ENCODE measurements around the gene ZNF544.
"Not testable (repeated sequence)": the region's sequence is repeated elsewhere in the genome, so short reads cannot be mapped to it uniquely, and the experiment has no call there.

ZNF544 gene

DNA sequence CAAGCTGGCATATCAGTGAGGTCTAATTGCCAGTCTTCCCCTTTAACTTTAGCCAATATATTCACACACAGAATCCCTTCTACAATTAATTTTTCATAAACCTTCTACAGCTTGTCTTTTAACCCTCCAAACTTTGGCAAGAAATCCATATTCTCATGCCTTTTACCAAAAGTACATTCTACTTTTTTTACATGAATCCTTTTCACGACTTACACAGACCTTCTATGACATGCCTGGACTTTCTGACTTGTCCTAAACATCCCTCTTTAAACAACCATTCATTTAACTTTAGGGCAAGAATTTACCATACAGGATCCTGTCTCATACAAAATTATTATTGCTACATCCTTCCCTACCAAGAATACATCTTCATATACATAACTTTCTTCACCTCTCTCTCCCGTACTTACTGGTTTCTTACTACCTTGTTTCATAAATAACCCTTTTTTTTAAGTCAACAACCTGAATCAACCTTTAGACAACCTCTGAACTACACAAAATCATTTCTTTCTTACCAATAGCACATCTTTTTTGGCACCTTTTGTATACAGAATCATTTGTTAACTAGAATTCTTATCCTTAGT lies 23.5 kb downstream of the ZNF544 start:
- no peak for DNase-seq (ENCODE audit: low read depth)

GRCh38 chr19:58258259-58258658 lies 29.5 kb downstream of the ZNF544 start:
- DNase-seq (ENCODE audit: low read depth), result not testable (repeated sequence)

GRCh38 chr19:58261600-58261967 lies 32.9 kb downstream of the ZNF544 start:
- no peak for DNase-seq (ENCODE audit: low read depth)

DNA sequence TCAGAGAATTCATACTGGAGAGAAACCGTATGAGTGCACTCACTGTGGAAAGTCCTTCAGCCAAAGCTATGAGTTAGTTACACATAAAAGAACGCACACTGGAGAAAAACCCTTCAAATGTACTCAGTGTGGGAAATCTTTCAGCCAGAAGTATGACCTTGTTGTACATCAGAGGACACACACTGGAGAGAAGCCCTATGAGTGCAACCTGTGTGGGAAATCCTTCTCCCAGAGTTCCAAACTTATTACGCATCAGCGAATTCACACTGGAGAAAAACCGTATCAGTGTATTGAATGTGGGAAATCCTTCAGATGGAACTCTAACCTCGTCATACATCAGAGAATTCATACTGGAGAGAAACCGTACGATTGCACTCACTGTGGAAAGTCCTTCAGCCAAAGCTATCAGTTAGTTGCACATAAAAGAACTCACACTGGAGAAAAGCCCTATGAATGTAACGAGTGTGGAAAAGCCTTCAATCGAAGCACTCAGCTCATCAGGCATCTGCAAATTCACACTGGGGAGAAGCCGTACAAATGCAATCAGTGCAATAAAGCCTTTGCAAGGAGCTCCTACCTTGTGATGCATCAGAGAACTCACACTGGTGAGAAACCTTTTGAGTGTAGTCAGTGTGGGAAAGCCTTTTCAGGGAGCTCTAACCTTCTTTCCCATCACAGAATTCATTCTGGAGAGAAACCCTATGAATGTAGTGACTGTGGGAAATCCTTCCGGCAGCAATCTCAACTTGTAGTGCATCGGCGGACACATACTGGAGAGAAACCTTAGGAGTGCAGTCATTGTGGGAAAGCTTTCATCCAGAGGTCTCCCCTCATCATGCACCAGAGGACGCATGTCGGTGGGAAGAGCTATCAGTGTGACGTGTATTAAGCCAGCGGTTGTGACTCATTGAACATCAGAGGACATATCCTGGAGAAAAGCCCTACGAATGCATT lies 33.5 kb downstream of the ZNF544 start:
- DNase-seq (ENCODE audit: low read depth), result no peak

DNA sequence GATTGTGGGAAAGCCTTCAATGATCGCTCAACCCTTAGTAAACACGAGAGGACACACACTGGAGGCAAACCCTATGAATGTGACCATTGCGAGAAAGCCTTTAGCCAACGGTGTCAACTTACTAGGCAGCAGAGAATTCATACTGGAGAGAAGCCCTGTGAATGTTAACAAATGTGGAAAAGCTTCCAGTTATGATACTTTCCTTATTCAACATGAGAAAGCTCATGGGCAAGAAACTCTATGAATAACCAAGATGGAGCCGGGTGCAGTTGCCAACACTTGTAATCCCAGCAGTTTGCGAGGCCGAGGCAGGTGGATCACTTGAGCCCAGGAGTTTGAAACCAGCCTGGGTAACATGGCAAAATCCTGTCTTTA lies 34.2 kb downstream of the ZNF544 start:
- DNase-seq (ENCODE audit: low read depth), result no peak

GRCh38 chr19:58265100-58265499 lies 36.4 kb downstream of the ZNF544 start:
- DNase-seq (ENCODE audit: low read depth), result no peak

- no peak for DNase-seq (ENCODE audit: low read depth)
Measured at GRCh38 chr19:58268344-58268743, 39.6 kb downstream of the ZNF544 start.

DNA sequence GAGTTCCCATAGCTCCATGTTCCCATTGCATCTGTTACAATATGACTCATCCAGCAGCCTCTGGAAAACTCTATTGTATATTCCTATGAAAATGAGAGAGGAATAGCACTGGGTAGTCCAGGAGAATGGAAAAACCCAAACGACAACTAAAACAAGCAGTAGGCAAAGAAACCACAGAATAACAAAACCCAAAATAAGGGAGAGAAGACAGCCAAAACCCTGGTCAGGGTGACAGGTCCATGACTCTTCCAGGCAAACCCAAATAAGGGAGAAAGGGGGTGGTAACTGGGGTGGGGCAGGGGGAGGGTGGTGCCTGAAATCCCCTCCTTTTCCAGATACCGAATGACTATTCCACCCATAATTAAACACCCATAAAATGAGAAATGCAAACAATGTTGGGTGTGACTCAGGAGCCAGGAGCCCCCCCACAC lies 46.1 kb downstream of the ZNF544 start:
- no peak for DNase-seq (ENCODE audit: low read depth)

GRCh38 chr19:58275564-58275963 lies 46.9 kb downstream of the ZNF544 start:
- no peak for DNase-seq (ENCODE audit: low read depth)

DNA sequence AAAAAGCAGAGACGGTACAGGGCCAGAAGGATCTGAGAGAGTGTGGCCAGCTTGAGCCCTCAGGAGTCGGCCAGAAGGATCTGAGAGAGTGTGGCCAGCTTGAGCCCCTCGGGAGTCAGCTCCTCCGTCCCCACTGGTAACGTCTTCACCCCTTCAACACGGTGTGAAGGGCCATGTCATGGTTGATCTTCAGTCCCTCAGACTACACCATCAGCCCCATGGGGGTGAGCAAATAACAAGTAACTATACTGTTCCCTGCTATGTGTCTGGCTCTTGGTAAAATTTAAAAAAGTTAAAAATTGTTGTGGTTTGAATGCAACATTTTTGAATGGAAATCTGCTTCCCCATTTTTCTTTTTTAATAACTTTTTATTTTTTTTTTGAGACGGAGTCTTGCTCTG lies 48.5 kb downstream of the ZNF544 start:
- no peak for DNase-seq (ENCODE audit: low read depth)

DNA sequence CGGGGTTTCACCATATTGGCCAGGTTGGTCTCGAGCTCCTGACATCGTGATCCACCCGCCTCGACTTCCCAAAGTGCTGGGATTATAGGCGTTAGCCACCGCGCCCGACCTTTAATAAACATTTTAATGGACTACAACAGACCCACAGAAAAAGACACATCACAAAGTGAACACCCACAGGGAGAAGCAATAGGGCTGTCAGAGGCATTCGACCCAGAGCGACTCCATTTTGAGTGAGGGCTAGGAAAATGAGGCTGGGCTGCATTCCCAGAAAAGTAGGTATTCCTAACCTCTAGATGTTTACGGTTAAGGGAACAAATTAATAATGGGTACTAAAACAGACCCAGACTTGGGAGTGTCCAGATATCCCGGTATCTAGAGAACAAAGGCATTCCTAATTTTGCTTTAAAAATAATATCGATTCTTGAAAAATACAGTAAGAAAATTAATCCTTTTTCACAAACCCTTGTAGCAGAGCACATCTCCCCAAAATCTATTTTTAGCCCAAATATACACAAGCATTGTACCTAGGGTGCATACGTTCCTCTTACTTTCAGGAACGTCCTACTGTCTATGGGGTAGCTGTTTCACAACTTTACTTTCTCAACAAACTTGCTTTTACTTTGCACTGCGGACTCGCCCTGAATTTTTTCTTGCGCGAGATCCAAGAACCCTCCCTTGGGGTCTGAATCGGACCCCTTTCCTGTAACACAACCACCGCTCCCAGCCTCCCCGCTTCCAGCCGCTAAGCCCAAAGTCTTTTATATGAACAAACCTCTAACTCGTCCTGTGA lies 49.2 kb downstream of the ZNF544 start:
- DNase-seq (ENCODE audit: low read depth), result no peak

GRCh38 chr19:58278541-58279041 lies 49.9 kb downstream of the ZNF544 start, which contains the start of gene ZNF8:
Gene ZNF8, plus strand, starts transcription at chr19:58278955. Its CDS starts 127 bp downstream, at chr19:58279082.
- peak; percentile 97 for DNase-seq (ENCODE audit: low read depth)

DNA sequence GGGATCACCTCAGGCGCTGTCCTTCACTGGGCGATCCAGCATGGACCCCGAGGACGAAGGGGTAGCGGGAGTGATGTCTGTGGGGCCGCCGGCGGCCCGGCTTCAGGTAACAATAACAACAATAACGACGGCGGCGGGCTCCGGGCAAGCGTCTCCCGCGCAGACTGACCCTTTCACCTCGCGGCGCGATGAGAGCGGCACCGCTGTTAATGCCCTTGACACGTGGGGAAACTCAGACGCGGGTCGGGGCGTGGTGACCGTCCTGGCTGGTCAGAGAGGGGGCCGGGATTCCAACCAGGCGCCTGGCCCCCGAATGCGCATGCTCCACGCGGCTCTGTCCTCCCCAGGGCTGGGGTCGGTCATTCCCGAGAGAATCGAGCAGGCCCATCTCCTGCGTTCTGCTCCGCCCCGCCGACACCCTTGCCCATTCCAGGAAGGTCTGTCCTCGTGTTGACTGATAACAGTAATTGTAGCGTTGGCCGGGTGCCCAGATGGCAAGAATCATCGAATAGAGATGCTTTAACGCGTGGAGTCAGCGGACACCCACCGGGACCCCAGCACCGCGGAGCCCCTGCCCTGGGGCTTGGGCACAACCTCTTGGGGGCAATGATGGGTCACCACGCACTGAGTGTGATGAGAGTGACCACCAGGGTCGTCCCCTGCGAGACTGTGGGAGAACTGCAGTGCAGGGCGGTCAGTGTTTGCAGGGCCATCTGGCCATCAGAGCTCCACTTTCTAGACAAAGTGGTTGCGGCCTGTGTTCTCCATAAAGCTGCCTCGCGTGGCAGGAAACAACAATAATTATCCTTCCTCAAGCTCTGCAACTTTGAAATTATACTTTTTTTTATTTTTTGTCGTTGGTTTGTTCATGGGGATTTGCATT lies 50.6 kb downstream of the ZNF544 start:
- DNase-seq (ENCODE audit: low read depth), result peak; percentile 24

DNA sequence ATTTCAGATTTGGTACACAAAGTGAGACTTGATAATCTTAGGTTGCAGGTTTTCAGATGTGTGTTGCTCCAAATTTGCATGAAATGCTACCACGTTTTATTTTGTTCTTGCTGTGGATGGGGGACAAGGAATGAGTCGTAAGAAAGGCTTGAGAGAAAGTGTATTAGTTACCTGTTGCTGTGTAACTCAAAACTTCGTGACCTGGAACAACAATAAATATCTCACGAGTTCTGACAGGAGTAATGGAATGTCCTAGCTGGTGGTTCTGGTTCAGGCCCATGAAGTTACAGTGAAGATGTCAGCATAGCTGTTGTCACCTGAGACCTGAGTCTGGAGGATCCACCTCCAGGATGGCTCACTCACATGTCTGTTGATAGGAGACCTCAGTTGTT lies 51.2 kb downstream of the ZNF544 start:
- DNase-seq (ENCODE audit: low read depth), result no peak

DNA sequence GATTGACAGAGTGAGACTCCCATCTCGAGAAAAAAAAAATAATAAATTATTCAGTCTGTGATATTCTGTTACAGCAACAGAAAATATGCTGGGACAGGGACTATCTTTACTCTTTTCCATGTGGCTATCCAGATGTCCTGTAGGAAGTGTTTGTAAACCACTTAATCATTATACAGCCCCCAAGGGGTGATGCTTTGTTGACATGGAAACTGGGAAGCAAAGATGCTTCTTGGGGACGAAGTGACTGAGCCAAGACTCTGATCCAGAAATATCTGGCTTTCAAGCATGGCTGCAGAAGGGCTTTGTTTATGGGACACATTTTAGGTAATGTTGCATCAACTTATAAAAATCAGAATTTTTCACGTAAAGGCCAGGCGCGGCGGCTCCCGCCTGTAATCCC lies 55.5 kb downstream of the ZNF544 start:
- DNase-seq (ENCODE audit: low read depth), result no peak

GRCh38 chr19:58291943-58292342 lies 63.2 kb downstream of the ZNF544 start:
- no peak for DNase-seq (ENCODE audit: low read depth)

DNA sequence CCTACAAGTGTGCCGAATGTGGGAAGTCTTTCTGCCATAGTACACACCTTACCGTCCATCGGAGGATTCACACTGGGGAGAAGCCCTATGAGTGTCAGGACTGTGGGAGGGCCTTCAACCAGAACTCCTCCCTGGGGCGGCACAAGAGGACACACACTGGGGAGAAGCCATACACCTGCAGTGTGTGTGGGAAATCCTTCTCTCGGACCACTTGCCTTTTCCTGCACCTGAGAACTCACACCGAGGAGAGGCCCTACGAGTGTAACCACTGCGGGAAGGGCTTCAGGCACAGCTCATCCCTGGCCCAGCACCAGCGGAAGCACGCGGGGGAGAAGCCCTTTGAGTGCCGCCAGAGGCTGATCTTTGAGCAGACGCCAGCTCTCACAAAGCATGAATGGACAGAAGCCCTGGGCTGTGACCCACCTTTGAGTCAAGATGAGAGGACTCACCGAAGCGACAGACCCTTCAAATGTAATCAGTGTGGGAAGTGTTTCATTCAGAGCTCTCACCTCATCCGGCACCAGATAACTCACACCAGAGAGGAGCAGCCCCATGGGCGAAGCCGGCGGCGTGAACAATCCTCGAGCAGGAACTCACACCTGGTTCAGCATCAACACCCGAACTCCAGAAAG lies 66.1 kb downstream of the ZNF544 start:
- DNase-seq (ENCODE audit: low read depth), result no peak

- no peak for DNase-seq (ENCODE audit: low read depth)
Measured at GRCh38 chr19:58296104-58296503, 67.4 kb downstream of the ZNF544 start.

DNA sequence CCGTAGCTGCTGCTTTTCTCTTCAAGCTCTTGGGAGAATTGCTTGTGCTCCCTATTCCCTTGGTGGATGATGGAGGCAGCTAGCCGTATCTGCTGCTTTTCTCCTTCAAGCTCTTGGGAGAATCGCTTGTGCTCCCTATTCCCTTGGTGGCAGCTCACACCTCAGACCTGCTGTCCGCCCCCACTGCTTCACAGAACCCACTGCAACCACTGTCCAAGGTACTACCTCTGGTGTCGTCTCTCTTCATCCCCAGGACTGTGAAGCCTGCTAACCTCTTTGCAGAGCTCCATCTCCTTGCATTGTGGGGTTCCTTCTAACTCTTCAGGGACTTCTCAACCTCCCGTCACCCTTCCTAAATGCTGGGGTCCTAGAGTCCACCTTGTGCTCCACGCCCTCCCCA lies 71.9 kb downstream of the ZNF544 start:
- no peak for DNase-seq (ENCODE audit: low read depth)

- no peak for DNase-seq (ENCODE audit: low read depth)
Measured at GRCh38 chr19:58304255-58304654, 75.5 kb downstream of the ZNF544 start.

DNA sequence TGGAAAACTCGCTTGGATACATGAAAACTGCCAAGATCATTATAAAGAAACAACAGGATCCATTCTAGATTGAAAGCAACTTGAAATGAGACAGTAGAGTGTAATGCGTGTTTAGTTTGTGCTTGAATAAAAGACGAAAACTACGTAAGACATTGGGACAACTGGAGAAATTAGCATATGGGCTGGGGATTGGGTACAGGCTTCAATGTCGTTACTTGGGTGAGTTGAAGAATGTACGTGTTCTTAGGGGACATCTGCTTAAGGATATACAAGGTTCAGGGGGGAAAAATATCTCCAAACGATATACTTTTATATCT lies 76.0 kb downstream of the ZNF544 start:
- no peak for DNase-seq (ENCODE audit: low read depth)

Data from activated T-helper 9 cell treated with anti-CD3 and anti-CD28 coated beads, Interleukin-2, amount 50 U/mL, for 16 hours (primary cell).